Transverse colon (tissue), 3 donors: ENCODE results near the gene GNG4.

Source experiments
- POLR2A ChIP-seq: fragments of 450-650 bp; IDR thresholded peaks from one replicate; pipeline ENCODE4 v1.6.1; 2016; ENCODE audit warnings: antibody characterized with exemption, mild to moderate bottlenecking, moderate library complexity
- TF ChIP-seq, protein P1 (sequence below), 5 experiments: fragments of 200-600 bp in 3 of 5; fragments of 450-650 bp in 2 of 5; sonication (generic) in 3 of 5; IDR thresholded peaks; 1 replicate in 2 of 5; 2 replicates in 3 of 5; pipeline ENCODE4 v1.5.1; 2016 to 2017; ENCODE audit warnings: antibody characterized with exemption in 5 of 5, inconsistent platforms in 3 of 5, mild to moderate bottlenecking in 2 of 5, moderate library complexity in 1 of 5

DNA sequence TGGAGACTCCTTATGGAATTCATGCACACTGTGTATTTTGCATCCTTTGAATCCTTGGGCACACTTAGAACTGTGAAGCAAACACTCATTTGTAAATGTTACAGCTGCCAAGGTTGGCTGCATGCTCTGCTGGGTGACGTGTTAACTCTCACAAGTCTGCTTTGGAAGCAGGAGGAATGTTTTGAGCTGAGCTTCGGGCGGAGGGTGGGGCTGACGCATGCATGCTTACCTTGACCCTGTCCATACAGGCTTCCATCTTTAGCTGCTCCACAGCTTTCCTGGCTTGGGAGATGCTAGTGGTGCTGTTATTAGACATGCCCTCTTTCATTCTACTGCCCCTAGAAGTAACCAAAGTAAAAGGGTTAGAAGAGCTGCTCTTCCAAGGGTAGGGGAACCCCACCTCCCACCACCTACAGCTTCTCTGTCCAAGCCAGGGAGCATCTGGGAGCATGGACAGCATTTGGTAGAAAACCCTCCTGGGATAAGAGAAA, 66.0 kb downstream of the GNG4 start:
- TF ChIP-seq POLR2A = no peak
- TF ChIP-seq, protein P1, sequence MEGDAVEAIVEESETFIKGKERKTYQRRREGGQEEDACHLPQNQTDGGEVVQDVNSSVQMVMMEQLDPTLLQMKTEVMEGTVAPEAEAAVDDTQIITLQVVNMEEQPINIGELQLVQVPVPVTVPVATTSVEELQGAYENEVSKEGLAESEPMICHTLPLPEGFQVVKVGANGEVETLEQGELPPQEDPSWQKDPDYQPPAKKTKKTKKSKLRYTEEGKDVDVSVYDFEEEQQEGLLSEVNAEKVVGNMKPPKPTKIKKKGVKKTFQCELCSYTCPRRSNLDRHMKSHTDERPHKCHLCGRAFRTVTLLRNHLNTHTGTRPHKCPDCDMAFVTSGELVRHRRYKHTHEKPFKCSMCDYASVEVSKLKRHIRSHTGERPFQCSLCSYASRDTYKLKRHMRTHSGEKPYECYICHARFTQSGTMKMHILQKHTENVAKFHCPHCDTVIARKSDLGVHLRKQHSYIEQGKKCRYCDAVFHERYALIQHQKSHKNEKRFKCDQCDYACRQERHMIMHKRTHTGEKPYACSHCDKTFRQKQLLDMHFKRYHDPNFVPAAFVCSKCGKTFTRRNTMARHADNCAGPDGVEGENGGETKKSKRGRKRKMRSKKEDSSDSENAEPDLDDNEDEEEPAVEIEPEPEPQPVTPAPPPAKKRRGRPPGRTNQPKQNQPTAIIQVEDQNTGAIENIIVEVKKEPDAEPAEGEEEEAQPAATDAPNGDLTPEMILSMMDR (IDR thresholded peaks at IDR 0.05) = no peak
